ENCODE measurements around the gene CPSF2. TPM values are rescaled to one million over a fixed set of nuclear protein-coding genes. Genes with fewer than 3 reads are reported as not detected.
"Not testable (repeated sequence)": the region's sequence is repeated elsewhere in the genome, so short reads cannot be mapped to it uniquely, and the experiment has no call there.

Gene CPSF2
- total RNA-seq, 1 experiment from 2014 or later = 20.8 TPM

DNA sequence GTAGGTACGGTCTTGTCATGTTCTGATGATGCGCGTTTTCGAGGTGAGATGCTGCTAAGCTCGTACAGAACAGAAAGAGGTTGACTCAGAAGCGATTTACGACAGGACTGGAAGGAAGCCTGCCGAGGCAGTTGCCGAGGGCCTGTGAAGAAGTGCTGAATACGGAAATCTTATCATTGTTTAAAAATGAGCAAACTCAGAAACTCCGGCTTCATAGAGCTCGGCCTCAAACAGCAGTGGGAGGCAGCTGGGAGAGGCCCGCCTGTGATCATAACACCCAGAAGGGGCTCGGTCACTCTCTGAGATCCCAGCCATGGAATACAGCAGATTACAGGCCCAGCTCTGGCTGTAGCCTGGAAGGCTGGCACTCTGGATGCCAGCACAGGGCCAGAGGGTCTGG lies 87.4 kb downstream of the CPSF2 start:
- DNase-seq (ENCODE audit: low read depth) = no peak
- in situ Hi-C loops (cut with HindIII; ENCODE audit: low pct_unique_long_range_greater_than_20kb, low sequenced_read_pairs) = no loop called here

GRCh38 chr14:92213125-92213524 lies 91.4 kb downstream of the CPSF2 start:
- in situ Hi-C loops (cut with HindIII; ENCODE audit: low pct_unique_long_range_greater_than_20kb, low sequenced_read_pairs); DNase-seq (ENCODE audit: low read depth): not testable (repeated sequence)

DNA sequence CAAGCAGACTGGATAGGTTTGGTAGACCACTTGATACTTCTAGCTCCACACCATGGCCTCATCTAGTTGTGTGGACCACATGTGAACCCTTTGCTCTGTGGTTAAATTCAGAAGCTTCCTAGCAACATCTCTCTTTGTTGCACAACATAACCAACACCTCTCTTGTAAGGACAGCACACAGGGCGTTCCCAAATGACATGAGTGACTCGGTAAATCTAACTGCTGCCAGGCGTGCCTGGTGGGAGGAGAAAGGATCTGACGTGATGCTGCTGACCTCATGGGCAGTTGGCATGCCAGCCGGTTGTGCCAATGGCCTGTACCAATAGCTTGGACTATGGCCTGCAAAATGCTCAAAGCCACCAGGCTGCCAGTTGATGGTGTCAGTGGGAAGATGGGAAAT lies 93.8 kb downstream of the CPSF2 start:
- no peak for DNase-seq (ENCODE audit: low read depth)
- in situ Hi-C loops (cut with HindIII; ENCODE audit: low pct_unique_long_range_greater_than_20kb, low sequenced_read_pairs) = no loop called here

DNA sequence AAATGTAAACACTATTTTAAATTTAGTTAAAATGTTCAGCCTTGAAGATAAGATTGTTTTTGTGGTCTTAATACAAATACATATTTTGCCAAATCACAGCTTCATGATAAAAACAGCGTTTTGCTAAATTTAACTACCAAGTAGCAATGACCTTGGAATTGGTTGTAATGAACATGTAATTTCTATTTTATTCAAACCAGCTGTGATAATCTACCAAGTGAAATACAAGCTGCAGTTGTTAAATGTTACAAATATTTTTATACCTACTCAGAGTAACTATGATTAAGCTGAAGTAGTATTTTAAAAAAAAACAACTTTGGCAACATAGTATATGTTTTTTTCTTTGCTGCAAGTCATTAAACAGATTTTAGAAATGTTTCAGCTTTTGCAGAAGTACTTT lies 96.2 kb downstream of the CPSF2 start:
- in situ Hi-C loops (cut with HindIII; ENCODE audit: low pct_unique_long_range_greater_than_20kb, low sequenced_read_pairs) = no loop called here
- DNase-seq (ENCODE audit: low read depth) = no peak

Other genes with a start within 250 kb of the CPSF2 start
- gene FBLN5, start 174.3 kb upstream of the CPSF2 start, total RNA-seq (2014; rRNA removed; shearing (Covaris generic); ENCODE audit: low replicate concordance) = not detected in 2 replicates
- gene TRIP11, start 81.9 kb upstream of the CPSF2 start, total RNA-seq (2014; rRNA removed; shearing (Covaris generic); ENCODE audit: low replicate concordance) = 3.6 and 7.5 TPM in 2 replicates
- 9.5 and 10.9 TPM in 2 replicates for gene ATXN3, start 15.4 kb upstream of the CPSF2 start, total RNA-seq (2014; rRNA removed; shearing (Covaris generic); ENCODE audit: low replicate concordance)
- gene NDUFB1, start 263 bp upstream of the CPSF2 start, total RNA-seq (2014; rRNA removed; shearing (Covaris generic); ENCODE audit: low replicate concordance) = 193 and 239 TPM in 2 replicates
- gene SLC24A4, start 201.2 kb downstream of the CPSF2 start, total RNA-seq (2014; rRNA removed; shearing (Covaris generic); ENCODE audit: low replicate concordance) = not detected in 2 replicates